ENCODE data around the gene SERPINA5. TPM values are rescaled to one million over a fixed set of nuclear protein-coding genes. Genes with fewer than 3 reads are reported as not detected.

Gene SERPINA5
- total RNA-seq, 1 donor from 2014 or later: 7.7 TPM

GRCh38 chr14:94543449-94544124 lies 37.6 kb upstream of the SERPINA5 start:
- DNase-seq (ENCODE audit: extremely low spot score, unreplicated experiment): no peak
- Mint-ChIP-seq H3K27me3 (peaks cover 13% of the 10 kb centered on the region), H3K9me3 (peaks cover 5% of the 10 kb centered on the region), H3K4me3 (no peak overlapping the region), H3K4me1 (ENCODE audit: unreplicated experiment) (peaks cover 4% of the 10 kb centered on the region), H3K36me3 (no peaks in the 10 kb centered on the region), H3K27ac (no peak overlapping the region)
- TF ChIP-seq, protein P1, sequence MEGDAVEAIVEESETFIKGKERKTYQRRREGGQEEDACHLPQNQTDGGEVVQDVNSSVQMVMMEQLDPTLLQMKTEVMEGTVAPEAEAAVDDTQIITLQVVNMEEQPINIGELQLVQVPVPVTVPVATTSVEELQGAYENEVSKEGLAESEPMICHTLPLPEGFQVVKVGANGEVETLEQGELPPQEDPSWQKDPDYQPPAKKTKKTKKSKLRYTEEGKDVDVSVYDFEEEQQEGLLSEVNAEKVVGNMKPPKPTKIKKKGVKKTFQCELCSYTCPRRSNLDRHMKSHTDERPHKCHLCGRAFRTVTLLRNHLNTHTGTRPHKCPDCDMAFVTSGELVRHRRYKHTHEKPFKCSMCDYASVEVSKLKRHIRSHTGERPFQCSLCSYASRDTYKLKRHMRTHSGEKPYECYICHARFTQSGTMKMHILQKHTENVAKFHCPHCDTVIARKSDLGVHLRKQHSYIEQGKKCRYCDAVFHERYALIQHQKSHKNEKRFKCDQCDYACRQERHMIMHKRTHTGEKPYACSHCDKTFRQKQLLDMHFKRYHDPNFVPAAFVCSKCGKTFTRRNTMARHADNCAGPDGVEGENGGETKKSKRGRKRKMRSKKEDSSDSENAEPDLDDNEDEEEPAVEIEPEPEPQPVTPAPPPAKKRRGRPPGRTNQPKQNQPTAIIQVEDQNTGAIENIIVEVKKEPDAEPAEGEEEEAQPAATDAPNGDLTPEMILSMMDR (conservative IDR thresholded peaks at IDR 0.05): no peak

DNA sequence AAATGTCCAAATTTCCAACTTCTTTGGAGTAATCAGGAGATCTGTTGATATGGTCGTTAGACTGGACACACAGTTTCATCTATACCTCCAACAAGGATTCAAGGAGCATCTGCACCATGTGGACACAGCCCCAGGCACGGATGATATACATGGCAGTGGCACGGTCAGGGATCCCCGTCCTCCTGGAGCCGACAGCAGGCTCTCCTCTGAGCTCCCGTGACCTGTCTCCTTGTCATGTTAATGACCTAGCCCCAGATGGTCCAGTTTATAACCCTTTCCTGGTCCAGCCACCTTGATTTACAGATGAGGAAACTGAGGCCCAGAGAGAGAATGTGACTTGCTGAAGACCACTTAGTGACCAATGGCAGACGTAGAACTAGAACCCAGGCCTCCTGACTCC lies 36.5 kb upstream of the SERPINA5 start:
- peaks cover 5% of the 10 kb centered on the region for H3K9me3 Mint-ChIP-seq
- peaks cover 7% of the 10 kb centered on the region for H3K27me3 Mint-ChIP-seq
- TF ChIP-seq, protein P1 (conservative IDR thresholded peaks at IDR 0.05): no peak
- no peak overlapping the region for H3K27ac Mint-ChIP-seq
- H3K4me1 Mint-ChIP-seq (ENCODE audit: unreplicated experiment): peaks cover 4% of the 10 kb centered on the region
- DNase-seq (ENCODE audit: extremely low spot score, unreplicated experiment): no peak
- no peaks in the 10 kb centered on the region for H3K36me3 Mint-ChIP-seq
- H3K4me3 Mint-ChIP-seq: no peak overlapping the region

- Mint-ChIP-seq H3K4me1 (ENCODE audit: unreplicated experiment) (peaks cover 4% of the 10 kb centered on the region), H3K36me3 (no peaks in the 10 kb centered on the region), H3K4me3 (no peak overlapping the region), H3K27ac (no peak overlapping the region), H3K9me3 (peaks cover 5% of the 10 kb centered on the region), H3K27me3 (peaks cover 4% of the 10 kb centered on the region)
- no peak for DNase-seq (ENCODE audit: extremely low spot score, unreplicated experiment)
- TF ChIP-seq, protein P1 (conservative IDR thresholded peaks at IDR 0.05): no peak
Observed at GRCh38 chr14:94545131-94545841, 35.9 kb upstream of the SERPINA5 start.

GRCh38 chr14:94547151-94547680 lies 34.0 kb upstream of the SERPINA5 start:
- H3K27me3 Mint-ChIP-seq: peaks cover 12% of the 10 kb centered on the region
- H3K4me1 Mint-ChIP-seq (ENCODE audit: unreplicated experiment): no peaks in the 10 kb centered on the region
- H3K27ac Mint-ChIP-seq: no peak overlapping the region
- H3K4me3 Mint-ChIP-seq: no peak overlapping the region
- H3K36me3 Mint-ChIP-seq: no peaks in the 10 kb centered on the region
- no peak for DNase-seq (ENCODE audit: extremely low spot score, unreplicated experiment)
- H3K9me3 Mint-ChIP-seq: peaks cover 5% of the 10 kb centered on the region
- TF ChIP-seq, protein P1 (conservative IDR thresholded peaks at IDR 0.05): no peak

GRCh38 chr14:94547726-94548125 lies 33.5 kb upstream of the SERPINA5 start:
- TF ChIP-seq, protein P1 (conservative IDR thresholded peaks at IDR 0.05): no peak
- H3K36me3 Mint-ChIP-seq: no peaks in the 10 kb centered on the region
- peaks cover 18% of the 10 kb centered on the region for H3K27me3 Mint-ChIP-seq
- peaks cover 5% of the 10 kb centered on the region for H3K9me3 Mint-ChIP-seq
- no peak overlapping the region for H3K4me3 Mint-ChIP-seq
- no peak overlapping the region for H3K27ac Mint-ChIP-seq
- DNase-seq (ENCODE audit: extremely low spot score, unreplicated experiment): no peak
- H3K4me1 Mint-ChIP-seq (ENCODE audit: unreplicated experiment): no peaks in the 10 kb centered on the region

All from type B pancreatic cell (in vitro differentiated cells).